Skeletal muscle satellite cell (primary cell): ENCODE measurements around the gene HTR6.

Experiments
- H3K27me3 ChIP-seq: 2 replicates; pipeline ENCODE4 v1.7.0; 2013; ENCODE audit warnings: low read length; ENCODE audit not compliant: control insufficient read depth, insufficient read depth
- H3K36me3 ChIP-seq: 2 replicates; pipeline ENCODE4 v1.7.0; 2013; ENCODE audit warnings: mild to moderate bottlenecking, control low read depth, low read length; ENCODE audit not compliant: insufficient read depth
- H3K4me1 ChIP-seq: 2 replicates; pipeline ENCODE4 v1.7.0; 2013; ENCODE audit warnings: low read length; ENCODE audit not compliant: control insufficient read depth, insufficient read depth
- H3K4me2 ChIP-seq: 2 replicates; pipeline ENCODE4 v1.7.0; 2013; ENCODE audit warnings: mild to moderate bottlenecking, low read length
- H3K4me3 ChIP-seq: 2 replicates; pipeline ENCODE4 v1.7.0; 2013; ENCODE audit warnings: low read length
- H3K9ac ChIP-seq: 2 replicates; pipeline ENCODE4 v1.7.0; 2013; ENCODE audit warnings: mild to moderate bottlenecking, low read depth, low read length, moderate library complexity
- H3K9me3 ChIP-seq: replicated peaks from 2 replicates; pipeline ENCODE4 v1.7.0; 2013; ENCODE audit warnings: mild to moderate bottlenecking, control low read depth, low read length

Gene HTR6

GRCh38 chr1:19648689-19649088 lies 16.0 kb upstream of the HTR6 start:
- Histone ChIP-seq H3K9ac (no peak overlapping the region), H3K4me2 (no peak overlapping the region), H3K36me3 (no peaks in the 10 kb centered on the region), H3K27me3 (no peaks in the 10 kb centered on the region), H3K9me3 (no peaks in the 10 kb centered on the region), H3K4me1 (peaks cover 32% of the 10 kb centered on the region), H3K4me3 (no peak overlapping the region)

GRCh38 chr1:19650416-19651140 lies 14.1 kb upstream of the HTR6 start:
- Histone ChIP-seq H3K9me3 (no peaks in the 10 kb centered on the region), H3K4me1 (peaks cover 23% of the 10 kb centered on the region), H3K9ac (no peak overlapping the region), H3K4me2 (peak overlapping the region; percentile 35), H3K36me3 (no peaks in the 10 kb centered on the region), H3K27me3 (no peaks in the 10 kb centered on the region), H3K4me3 (no peak overlapping the region)

- Histone ChIP-seq H3K9ac (no peak overlapping the region), H3K9me3 (no peaks in the 10 kb centered on the region), H3K4me2 (peak overlapping the region; percentile 35), H3K4me3 (no peak overlapping the region), H3K36me3 (no peaks in the 10 kb centered on the region), H3K27me3 (no peaks in the 10 kb centered on the region), H3K4me1 (peaks cover 19% of the 10 kb centered on the region)
These were observed 13.4 kb upstream of the HTR6 start for GRCh38 chr1:19651141-19651737.

GRCh38 chr1:19654386-19654785 lies 10.3 kb upstream of the HTR6 start:
- Histone ChIP-seq H3K4me2 (no peak overlapping the region), H3K9me3 (no peaks in the 10 kb centered on the region), H3K36me3 (no peaks in the 10 kb centered on the region), H3K4me1 (peaks cover 15% of the 10 kb centered on the region), H3K4me3 (no peak overlapping the region), H3K27me3 (no peaks in the 10 kb centered on the region), H3K9ac (no peak overlapping the region)

GRCh38 chr1:19654886-19655717 lies 9.6 kb upstream of the HTR6 start:
- Histone ChIP-seq H3K9ac (no peak overlapping the region), H3K36me3 (no peaks in the 10 kb centered on the region), H3K27me3 (no peaks in the 10 kb centered on the region), H3K4me2 (no peak overlapping the region), H3K4me3 (no peak overlapping the region), H3K9me3 (no peaks in the 10 kb centered on the region), H3K4me1 (peaks cover 15% of the 10 kb centered on the region)

- Histone ChIP-seq H3K27me3 (no peaks in the 10 kb centered on the region), H3K36me3 (no peaks in the 10 kb centered on the region), H3K4me2 (no peak overlapping the region), H3K4me1 (peaks cover 15% of the 10 kb centered on the region), H3K9me3 (no peaks in the 10 kb centered on the region), H3K9ac (no peak overlapping the region), H3K4me3 (no peak overlapping the region)
These were observed 9.0 kb upstream of the HTR6 start for GRCh38 chr1:19655718-19656080.

GRCh38 chr1:19656134-19656779 lies 8.4 kb upstream of the HTR6 start:
- H3K27me3 ChIP-seq = no peaks in the 10 kb centered on the region
- H3K4me1 ChIP-seq = peaks cover 9% of the 10 kb centered on the region
- no peaks in the 10 kb centered on the region for H3K9me3 ChIP-seq
- no peak overlapping the region for H3K4me2 ChIP-seq
- H3K4me3 ChIP-seq = no peak overlapping the region
- no peak overlapping the region for H3K9ac ChIP-seq
- H3K36me3 ChIP-seq = no peaks in the 10 kb centered on the region

GRCh38 chr1:19656780-19657466 lies 7.8 kb upstream of the HTR6 start:
- no peaks in the 10 kb centered on the region for H3K36me3 ChIP-seq
- no peak overlapping the region for H3K4me2 ChIP-seq
- no peaks in the 10 kb centered on the region for H3K9me3 ChIP-seq
- H3K4me1 ChIP-seq = peaks cover 6% of the 10 kb centered on the region
- H3K9ac ChIP-seq = no peak overlapping the region
- H3K27me3 ChIP-seq = no peaks in the 10 kb centered on the region
- no peak overlapping the region for H3K4me3 ChIP-seq

- H3K4me2 ChIP-seq = no peak overlapping the region
- H3K4me1 ChIP-seq = peaks cover under 1% of the 10 kb centered on the region
- H3K36me3 ChIP-seq = no peaks in the 10 kb centered on the region
- no peak overlapping the region for H3K4me3 ChIP-seq
- peaks cover 3% of the 10 kb centered on the region for H3K27me3 ChIP-seq
- no peak overlapping the region for H3K9ac ChIP-seq
- no peaks in the 10 kb centered on the region for H3K9me3 ChIP-seq
These were observed 7.2 kb upstream of the HTR6 start for GRCh38 chr1:19657511-19657910.

- Histone ChIP-seq H3K9ac (no peak overlapping the region), H3K4me1 (no peaks in the 10 kb centered on the region), H3K9me3 (no peaks in the 10 kb centered on the region), H3K4me3 (no peak overlapping the region), H3K4me2 (no peak overlapping the region), H3K36me3 (no peaks in the 10 kb centered on the region), H3K27me3 (peaks cover 7% of the 10 kb centered on the region)
These were observed 6.5 kb upstream of the HTR6 start for GRCh38 chr1:19658186-19658585.

GRCh38 chr1:19661721-19662228 lies 2.9 kb upstream of the HTR6 start:
- peaks cover 38% of the 10 kb centered on the region for H3K27me3 ChIP-seq
- no peak overlapping the region for H3K4me2 ChIP-seq
- H3K4me1 ChIP-seq = peaks cover 3% of the 10 kb centered on the region
- H3K4me3 ChIP-seq = no peak overlapping the region
- no peaks in the 10 kb centered on the region for H3K9me3 ChIP-seq
- no peak overlapping the region for H3K9ac ChIP-seq
- H3K36me3 ChIP-seq = no peaks in the 10 kb centered on the region
